Measurements from ENCODE around the gene GOLGA1. TPM values are rescaled to one million over a fixed set of nuclear protein-coding genes. Genes with fewer than 3 reads are reported as not detected.
A peak's percentile ranks its signal among the peaks of the same experiment; 100 is the strongest.

The GOLGA1 gene
- total and polyA plus RNA-seq, 2 of the 13 experiments (the other 11 are each of a cell fraction or from before 2014, with no cell fraction given) = 12.7 to 15.9 TPM

DNA sequence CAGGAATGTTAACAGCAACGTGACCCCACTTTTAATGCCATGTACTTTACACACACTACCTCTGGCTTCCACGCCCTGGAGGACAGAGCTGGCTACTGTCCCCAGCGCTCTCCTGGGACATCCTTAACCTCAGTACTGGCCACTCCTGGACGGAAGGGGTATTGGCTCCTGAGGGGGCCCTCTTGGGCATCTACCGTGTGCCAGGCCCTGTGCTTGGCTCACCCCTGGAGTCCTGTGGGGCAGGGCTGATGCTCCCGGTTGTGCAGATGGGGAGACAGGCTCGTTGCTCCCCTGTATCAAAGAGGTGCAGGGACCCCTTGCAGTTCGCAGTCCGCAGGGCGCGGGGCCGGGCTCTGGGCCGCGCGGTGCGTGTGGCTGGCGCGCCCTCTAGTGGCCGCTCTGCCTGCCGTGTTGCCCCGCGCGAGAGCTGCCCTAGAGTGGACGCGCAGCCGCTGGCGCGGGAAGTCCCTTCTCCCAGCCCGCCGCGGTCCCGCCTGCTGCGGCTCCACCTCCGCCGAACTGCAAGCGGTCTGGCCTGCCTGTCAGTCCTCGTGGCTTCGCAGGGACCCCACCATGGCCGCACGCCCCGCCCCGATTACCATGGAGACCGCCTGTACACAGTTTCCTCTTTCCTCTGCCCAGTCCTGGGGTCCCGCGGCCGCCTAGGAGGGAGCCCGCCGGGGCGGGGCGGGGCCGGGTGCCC lies 87.9 kb downstream of the GOLGA1 start, which contains the start of gene WDR38 (continued):
- TF ChIP-seq BCL6 (CRISPR knock-in tag; IDR thresholded peaks at IDR 0.05) (no peak), HHEX (CRISPR knock-in tag; IDR thresholded peaks at IDR 0.05) (no peak), AKAP8 (CRISPR knock-in tag; IDR thresholded peaks at IDR 0.05) (no peak), YEATS2 (CRISPR knock-in tag; IDR thresholded peaks at IDR 0.05; ENCODE audit: borderline replicate concordance) (peak; percentile 39; the same call in 1 of the 2 replicates), IKZF1 (IDR thresholded peaks at IDR 0.05) (no peak), ZNF569 (CRISPR knock-in tag; IDR thresholded peaks at IDR 0.05; ENCODE audit: borderline replicate concordance) (no peak), ARNT2 (CRISPR knock-in tag; IDR thresholded peaks at IDR 0.05; ENCODE audit: low read depth) (peak; percentile 49; the same call in 1 of the 2 replicates), CREB1 (IDR thresholded peaks at IDR 0.05) (no peak), CREB1 (CRISPR knock-in tag; IDR thresholded peaks at IDR 0.05) (no peak), ZNF138 (CRISPR knock-in tag; IDR thresholded peaks at IDR 0.05; ENCODE audit: low read depth) (no peak), TGIF2 (CRISPR knock-in tag; IDR thresholded peaks at IDR 0.05) (no peak), CEBPB (IDR thresholded peaks at IDR 0.05; ENCODE audit: borderline replicate concordance, low read depth, low read length) (no peak), EZH2 (conservative IDR thresholded peaks at IDR 0.05; ENCODE audit: low read depth, low read length) (no peak), ZNF761 (CRISPR knock-in tag; conservative IDR thresholded peaks at IDR 0.05) (no peak), MYNN (CRISPR knock-in tag; IDR thresholded peaks at IDR 0.05; ENCODE audit: low read depth) (0 out of 2 replicates have a peak, but pooled peaks have one; percentile 19)
- TF ChIP-seq, protein P1, sequence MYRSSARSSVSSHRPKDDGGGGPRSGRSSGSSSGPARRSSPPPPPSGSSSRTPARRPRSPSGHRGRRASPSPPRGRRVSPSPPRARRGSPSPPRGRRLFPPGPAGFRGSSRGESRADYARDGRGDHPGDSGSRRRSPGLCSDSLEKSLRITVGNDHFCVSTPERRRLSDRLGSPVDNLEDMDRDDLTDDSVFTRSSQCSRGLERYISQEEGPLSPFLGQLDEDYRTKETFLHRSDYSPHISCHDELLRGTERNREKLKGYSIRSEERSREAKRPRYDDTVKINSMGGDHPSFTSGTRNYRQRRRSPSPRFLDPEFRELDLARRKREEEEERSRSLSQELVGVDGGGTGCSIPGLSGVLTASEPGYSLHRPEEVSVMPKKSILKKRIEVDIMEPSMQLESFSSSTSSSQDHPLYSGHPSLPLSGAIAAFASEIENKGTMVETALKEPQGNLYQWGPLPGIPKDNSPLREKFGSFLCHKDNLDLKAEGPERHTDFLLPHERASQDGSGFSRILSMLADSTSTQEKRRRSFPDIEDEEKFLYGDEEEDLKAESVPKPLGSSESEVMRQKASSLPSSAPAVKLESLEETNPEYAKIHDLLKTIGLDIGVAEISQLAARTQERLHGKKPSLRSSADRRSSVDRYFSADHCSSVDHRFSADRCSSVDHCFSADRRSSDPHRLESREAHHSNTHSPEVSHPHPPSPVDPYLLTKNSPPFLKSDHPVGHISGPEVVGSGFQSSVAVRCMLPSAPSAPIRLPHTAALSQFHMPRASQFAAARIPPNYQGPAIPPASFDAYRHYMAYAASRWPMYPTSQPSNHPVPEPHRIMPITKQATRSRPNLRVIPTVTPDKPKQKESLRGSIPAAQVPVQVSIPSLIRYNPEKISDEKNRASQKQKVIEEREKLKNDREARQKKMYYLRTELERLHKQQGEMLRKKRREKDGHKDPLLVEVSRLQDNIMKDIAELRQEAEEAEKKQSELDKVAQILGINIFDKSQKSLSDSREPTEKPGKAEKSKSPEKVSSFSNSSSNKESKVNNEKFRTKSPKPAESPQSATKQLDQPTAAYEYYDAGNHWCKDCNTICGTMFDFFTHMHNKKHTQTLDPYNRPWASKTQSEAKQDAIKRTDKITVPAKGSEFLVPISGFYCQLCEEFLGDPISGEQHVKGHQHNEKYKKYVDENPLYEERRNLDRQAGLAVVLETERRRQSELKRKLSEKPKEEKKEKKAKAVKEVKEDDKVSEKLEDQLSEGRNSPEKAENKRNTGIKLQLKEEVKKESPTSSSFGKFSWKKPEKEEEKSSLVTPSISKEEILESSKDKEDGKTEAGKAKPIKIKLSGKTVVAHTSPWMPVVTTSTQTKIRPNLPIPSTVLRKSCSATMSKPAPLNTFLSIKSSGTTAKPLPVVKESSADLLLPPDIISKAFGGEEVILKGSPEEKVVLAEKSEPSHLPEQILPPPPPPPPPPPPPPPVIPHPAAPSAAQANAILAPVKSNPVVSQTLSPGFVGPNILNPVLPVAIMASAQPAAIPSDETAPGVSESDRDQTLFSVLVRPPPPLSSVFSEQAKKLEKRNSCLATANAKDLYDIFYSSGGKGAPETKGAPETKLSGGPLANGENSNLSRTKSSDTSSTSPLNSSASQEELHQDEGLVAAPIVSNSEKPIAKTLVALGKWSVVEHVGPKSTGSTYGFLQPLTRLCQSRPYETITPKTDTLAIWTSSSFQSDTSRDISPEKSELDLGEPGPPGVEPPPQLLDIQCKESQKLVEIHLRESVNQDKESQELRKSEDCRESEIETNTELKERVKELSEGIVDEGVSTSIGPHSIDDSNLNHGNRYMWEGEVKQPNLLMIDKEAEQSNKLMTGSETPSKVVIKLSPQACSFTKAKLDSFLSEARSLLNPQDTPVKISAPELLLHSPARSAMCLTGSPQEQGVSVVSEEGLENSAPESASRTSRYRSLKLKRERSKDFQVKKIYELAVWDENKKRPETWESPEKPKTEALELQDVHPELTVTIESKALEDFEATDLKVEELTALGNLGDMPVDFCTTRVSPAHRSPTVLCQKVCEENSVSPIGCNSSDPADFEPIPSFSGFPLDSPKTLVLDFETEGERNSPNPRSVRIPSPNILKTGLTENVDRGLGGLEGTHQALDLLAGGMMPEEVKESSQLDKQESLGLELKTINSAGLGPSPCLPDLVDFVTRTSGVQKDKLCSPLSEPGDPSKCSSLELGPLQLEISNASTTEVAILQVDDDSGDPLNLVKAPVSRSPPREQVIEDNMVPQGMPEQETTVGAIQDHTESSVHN (CRISPR knock-in tag; IDR thresholded peaks at IDR 0.05) = no peak
- TF ChIP-seq, protein P2, sequence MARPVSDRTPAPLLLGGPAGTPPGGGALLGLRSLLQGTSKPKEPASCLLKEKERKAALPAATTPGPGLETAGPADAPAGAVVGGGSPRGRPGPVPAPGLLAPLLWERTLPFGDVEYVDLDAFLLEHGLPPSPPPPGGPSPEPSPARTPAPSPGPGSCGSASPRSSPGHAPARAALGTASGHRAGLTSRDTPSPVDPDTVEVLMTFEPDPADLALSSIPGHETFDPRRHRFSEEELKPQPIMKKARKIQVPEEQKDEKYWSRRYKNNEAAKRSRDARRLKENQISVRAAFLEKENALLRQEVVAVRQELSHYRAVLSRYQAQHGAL (CRISPR knock-in tag; IDR thresholded peaks at IDR 0.05; ENCODE audit: not compliant biosample characterization) = no peak
- TF ChIP-seq, protein P3, sequence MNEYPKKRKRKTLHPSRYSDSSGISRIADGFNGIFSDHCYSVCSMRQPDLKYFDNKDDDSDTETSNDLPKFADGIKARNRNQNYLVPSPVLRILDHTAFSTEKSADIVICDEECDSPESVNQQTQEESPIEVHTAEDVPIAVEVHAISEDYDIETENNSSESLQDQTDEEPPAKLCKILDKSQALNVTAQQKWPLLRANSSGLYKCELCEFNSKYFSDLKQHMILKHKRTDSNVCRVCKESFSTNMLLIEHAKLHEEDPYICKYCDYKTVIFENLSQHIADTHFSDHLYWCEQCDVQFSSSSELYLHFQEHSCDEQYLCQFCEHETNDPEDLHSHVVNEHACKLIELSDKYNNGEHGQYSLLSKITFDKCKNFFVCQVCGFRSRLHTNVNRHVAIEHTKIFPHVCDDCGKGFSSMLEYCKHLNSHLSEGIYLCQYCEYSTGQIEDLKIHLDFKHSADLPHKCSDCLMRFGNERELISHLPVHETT (CRISPR knock-in tag; conservative IDR thresholded peaks at IDR 0.05) = no peak
- TF ChIP-seq, protein P4, sequence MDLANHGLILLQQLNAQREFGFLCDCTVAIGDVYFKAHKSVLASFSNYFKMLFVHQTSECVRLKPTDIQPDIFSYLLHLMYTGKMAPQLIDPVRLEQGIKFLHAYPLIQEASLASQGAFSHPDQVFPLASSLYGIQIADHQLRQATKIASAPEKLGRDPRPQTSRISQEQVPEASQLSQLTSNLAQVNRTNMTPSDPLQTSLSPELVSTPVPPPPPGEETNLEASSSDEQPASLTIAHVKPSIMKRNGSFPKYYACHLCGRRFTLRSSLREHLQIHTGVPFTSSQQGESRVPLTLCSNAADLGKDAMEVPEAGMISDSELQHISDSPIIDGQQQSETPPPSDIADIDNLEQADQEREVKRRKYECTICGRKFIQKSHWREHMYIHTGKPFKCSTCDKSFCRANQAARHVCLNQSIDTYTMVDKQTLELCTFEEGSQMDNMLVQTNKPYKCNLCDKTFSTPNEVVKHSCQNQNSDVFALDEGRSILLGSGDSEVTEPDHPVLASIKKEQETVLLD (CRISPR knock-in tag; IDR thresholded peaks at IDR 0.05; ENCODE audit: low read depth) = no peak

Measured in HepG2 (cell line).